HL-60/S4 treated with retinoic acid at 250 ng/mL for 4 days and 3 days (cell line): ENCODE data around the gene NDC80.
"Not testable (repeated sequence)": the region's sequence is repeated elsewhere in the genome, so short reads cannot be mapped to it uniquely, and the experiment has no call there.

ENCODE experiments used
- in situ Hi-C: fragments of 300-500 bp; cut with MboI; formaldehyde crosslinking; loops from 2 replicates; pipeline ENCODE4 v1.7.0; 2022; ENCODE audit warnings: low sequenced_read_pairs

Gene NDC80

GRCh38 chr18:2617401-2617998 is 46.1 kb downstream of the NDC80 start:
- in situ Hi-C loops = no loop called here

DNA sequence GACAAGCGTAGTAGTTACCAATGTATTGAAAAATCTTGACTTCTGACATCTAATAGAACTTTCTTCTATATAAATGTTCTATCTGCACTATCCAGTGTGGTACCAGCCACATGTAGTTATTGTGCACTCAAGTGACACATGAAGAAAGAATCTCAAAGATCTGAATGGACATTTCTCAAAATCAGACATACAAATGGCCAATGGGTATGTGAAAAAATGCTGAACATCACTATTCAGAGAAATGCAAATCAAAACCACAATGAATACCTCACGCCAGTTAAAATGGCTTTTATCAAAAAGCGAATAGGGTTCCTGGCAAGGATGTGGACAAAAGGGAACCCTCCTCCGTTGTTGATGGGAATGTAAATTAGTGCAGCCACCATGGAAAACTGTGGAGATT is 46.7 kb downstream of the NDC80 start:
- in situ Hi-C loops = no loop called here

DNA sequence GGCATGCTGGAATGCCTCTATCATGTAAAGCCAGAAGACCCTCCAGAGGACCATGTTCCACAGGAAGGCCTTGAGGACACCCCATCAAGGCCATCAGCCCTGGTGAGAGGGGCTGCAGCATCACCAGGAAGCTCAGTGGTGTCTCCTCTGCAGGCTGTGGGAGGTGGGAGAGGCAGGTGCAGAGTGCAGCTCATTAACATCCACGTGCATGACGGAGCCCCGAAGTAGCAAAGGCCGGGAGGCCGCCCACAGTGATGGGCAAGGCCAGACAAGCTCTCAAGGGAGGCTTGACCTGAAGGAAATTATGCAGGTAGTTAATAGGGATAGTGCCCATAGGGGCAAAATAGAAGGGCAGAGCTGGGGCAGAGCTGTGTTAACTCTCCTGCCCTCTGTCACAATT is 53.9 kb downstream of the NDC80 start:
- in situ Hi-C loops = no loop called here

- in situ Hi-C loops = no loop called here
These were observed 56.5 kb downstream of the NDC80 start for GRCh38 chr18:2627821-2628276.

GRCh38 chr18:2629003-2629402 is 57.6 kb downstream of the NDC80 start:
- in situ Hi-C loops = no loop called here

DNA sequence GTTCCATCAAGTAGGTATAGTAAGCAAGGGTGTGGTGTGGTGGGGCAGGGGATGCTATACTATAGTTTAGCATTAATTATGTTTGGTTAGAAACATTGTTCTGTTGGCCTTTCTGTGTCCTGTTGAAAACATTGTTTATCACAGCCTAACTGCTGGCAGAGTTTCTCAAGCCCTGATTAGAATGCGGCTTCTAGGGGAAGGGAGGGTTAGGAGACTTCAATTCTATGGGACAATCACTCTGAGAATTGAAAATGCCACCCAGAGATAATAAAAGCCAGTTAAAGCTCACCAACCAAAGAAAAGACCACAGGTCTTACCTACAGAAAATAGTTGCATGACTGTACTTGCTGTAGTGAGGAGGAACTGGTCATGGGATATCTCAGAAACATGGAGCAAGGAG is 64.2 kb downstream of the NDC80 start:
- in situ Hi-C loops = no loop called here

DNA sequence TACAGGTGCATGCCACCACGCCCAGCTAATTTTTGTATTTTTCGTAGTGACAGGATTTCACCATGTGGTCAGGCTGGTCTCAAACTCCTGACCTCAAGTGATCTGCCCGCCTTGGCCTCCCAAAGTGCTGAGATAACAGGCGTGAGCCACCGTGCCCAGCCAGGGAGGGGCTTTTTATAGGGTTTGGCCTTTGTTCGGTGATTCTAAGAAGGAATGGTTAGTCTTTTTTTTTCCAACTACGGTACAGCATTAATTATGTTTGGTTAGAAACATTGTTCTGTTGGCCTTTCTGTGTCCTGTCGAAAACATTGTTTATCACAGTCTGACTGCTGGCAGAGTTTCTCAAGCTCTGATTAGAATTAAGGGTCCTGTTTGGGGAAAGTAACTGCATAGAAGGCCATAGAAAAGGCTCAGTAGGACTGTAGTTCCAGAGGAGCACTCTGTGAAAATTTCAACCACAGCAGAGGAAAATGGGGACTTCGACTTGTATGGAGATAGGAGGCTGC is 64.8 kb downstream of the NDC80 start:
- in situ Hi-C loops = no loop called here

GRCh38 chr18:2641638-2642037 is 70.3 kb downstream of the NDC80 start:
- in situ Hi-C loops = no loop called here

DNA sequence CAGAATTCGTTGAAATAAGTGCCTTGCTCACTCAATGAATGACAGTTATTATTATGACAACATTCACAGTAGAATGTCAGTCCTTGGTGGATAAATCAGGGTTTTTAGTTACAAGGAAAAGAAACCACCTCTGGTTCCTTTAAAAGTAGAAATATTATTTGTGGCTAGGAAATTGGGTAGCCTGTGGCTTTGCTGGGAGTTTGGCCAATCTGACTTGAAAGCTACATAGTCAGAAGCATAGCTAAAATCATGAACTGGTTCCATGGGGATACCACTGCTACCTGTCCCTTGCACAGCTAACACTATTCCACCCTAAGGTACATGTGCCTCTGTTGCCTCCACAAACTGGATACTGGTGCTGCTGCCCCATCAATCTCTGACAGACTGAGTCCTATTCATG is 71.4 kb downstream of the NDC80 start:
- in situ Hi-C loops = no loop called here

GRCh38 chr18:2644535-2644934 is 73.2 kb downstream of the NDC80 start:
- in situ Hi-C loops = no loop called here

GRCh38 chr18:2651981-2652380 is 80.6 kb downstream of the NDC80 start:
- in situ Hi-C loops = no loop called here

DNA sequence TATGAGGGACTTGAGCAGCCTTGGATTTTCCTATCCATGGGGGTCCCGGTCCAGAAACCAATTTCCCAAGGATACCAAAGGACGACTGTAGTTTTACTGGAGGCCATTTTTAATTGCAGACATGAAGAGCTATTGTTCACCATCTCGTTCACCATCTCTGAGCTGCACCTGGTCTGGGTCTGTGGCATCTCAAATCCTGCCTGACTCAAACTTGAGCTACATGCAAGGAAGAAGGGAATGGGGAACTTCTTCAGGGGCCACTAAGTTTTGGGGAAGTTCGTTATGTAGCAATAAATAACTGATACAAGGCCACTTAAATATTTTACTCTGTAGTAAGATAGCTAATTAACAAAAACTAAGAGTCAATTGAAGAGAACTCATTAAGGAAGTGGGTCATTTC is 82.1 kb downstream of the NDC80 start:
- in situ Hi-C loops = no loop called here

DNA sequence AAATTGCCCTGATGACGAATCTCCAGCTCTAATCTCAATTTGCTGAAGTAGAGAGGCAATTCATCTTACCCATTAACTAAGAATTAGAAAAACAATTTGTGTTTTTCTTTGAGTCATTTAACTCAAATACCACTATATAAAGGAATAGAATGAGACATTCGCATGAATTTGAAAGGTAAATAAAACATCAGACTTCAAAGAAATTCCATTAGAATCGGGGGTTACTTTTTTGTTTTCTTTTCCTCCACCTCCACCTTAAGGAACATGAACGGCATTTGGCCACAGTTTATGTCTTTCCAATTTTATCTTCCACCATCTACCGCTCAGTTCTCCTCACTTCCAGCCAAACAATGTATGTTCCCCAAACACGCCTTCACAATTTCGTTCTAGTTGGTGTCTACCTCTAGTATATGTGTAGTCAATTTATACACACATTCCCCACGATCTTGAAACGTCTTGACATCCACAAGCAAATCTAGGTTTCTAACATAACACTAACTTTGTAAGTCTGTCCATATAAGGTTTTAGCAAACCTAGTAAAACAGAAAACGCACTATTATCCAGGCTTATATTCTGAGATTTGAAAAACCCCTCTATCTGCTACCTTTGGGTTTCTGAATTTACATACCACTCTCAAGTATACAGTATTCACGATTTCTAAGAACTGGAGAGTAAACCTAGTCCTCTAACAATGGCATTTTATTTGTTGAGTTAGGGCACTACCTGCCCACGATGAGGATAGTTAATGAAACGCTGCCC is 83.0 kb downstream of the NDC80 start:
- in situ Hi-C loops = no loop called here

- in situ Hi-C loops = no loop called here
These were observed 83.5 kb downstream of the NDC80 start for GRCh38 chr18:2654928-2655177.

- in situ Hi-C loops = no loop called here
These were observed 84.0 kb downstream of the NDC80 start, which contains the start of gene SMCHD1 for GRCh38 chr18:2655178-2655953. Gene SMCHD1 (plus strand): TSS chr18:2655726. CDS start chr18:2656076, 350 bp downstream.

- in situ Hi-C loops = no loop called here
These were observed 84.5 kb downstream of the NDC80 start for GRCh38 chr18:2655954-2656236.

DNA sequence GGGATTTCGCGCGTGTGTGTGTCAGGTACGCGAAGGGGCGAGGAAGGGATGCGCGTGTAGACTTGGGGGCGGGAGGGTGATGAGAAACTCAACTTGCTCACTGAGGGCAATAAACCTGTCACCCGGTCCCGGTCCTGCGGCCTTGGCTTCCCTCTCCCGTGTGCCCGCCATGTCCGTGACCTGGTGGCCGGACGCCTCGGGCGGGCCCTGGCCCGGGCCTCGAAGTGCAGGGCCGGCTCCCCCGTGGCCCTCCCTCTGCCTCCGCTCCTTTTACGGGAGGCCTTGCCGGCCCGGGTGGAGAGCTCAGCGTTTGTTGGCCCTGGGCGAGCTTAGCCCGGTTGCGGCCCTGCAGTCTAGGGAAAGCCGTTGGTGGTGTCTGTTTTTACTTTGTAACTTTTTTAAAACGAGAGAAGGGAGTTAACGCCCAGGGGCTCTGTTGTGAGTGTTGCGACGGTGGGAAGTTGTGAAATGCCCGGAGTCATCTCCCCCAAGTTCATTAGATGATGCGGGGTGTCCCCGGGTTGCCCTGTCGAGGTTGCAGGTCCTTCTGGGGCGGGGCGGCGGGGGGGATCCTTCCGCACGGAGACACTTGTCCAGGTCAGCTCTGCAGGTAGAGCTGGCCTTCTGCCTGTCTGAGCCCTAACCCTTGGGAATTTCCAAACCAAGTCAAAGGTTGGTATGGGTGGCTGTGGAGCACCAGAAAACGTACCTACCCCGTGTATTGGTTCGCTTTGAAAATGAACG is 85.1 kb downstream of the NDC80 start:
- in situ Hi-C loops = no loop called here

- in situ Hi-C loops = no loop called here
These were observed 85.7 kb downstream of the NDC80 start for GRCh38 chr18:2656981-2657512.

- in situ Hi-C loops = no loop called here
These were observed 86.6 kb downstream of the NDC80 start for GRCh38 chr18:2657788-2658458.

DNA sequence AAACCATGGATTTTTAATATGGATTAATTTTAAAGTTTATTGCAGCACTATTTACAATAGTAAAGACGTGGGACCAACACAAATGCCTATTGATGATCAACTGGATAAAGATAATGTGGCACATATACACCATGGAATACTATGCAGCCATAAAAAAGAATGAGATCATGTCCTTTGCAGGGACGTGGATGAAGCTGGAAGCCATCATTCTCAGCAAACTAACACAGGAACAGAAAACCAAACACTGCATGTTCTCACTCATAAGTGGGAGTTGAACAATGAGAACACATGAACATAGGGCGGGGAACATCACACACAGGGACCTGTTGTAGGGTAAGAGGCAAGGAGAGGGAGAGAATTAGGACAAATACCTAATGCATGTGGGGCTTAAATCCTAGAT is 89.5 kb downstream of the NDC80 start:
- in situ Hi-C loops = not testable (repeated sequence)

DNA sequence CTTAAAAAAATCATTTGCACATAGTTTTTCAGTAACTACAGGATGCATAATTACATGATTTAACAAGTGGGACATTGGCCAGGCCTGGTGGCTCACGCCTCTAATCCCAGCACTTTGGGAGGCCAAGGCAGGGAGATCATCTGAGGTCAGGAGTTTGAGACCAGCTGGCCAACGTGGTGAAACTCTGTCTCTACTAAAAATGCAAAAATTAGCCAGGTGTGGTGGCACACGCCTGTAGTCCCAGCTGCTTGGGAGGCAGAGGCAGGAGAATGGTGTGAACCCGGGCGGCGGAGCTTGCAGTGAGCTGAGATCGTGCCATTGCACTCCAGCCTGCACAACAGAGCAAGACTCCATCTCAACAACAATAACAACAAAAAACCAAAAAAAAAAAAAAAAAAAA is 90.9 kb downstream of the NDC80 start:
- in situ Hi-C loops = not testable (repeated sequence)
